ELF-1 (cell line): ENCODE results near the gene SASS6.
"Not testable (repeated sequence)": the region's sequence is repeated elsewhere in the genome, so short reads cannot be mapped to it uniquely, and the experiment has no call there.

Experiments
- DNase-seq: peaks from one replicate; pipeline ENCODE4 v3.0.0-alpha.2; 2016; ENCODE audit warnings: low read depth, low spot score

Gene SASS6

DNA sequence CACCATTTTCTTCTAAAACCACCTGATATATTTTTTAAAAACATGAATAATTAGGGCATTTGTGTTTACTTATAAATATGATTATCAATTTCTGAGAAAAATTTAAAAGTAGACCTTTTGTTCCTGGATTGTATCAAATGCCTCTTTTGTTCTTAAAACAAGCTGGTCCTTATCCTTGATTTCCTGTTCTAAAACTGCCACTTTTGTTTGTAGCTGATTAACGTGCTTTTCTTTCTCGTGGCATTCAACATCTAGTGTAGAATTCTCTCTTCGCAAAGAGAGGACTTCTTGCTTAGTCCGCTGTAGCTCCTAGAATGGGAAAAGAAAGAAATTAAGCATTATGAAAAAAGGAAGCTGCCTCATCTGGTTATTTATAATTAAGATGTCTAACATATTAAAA, 25.0 kb downstream of the SASS6 start:
- no peak for DNase-seq

DNA sequence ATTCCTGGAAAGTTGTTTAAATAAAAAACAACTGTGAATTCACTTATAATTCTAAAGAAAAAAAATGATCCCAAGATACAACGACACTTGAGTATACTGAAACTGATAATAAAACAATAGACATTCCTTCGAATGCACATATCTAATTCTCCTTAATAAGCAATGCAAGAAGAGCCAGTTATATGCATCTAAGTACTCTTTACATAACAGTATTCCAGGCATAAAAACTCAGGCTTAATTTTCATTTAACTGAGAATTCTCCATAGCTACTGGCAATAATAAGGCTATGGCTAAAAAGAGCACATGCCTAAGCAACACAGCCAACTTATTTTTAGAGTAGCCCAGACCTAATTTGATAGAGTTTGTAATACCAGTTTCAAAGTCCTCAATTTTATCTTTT, 31.2 kb downstream of the SASS6 start:
- no peak for DNase-seq

DNA sequence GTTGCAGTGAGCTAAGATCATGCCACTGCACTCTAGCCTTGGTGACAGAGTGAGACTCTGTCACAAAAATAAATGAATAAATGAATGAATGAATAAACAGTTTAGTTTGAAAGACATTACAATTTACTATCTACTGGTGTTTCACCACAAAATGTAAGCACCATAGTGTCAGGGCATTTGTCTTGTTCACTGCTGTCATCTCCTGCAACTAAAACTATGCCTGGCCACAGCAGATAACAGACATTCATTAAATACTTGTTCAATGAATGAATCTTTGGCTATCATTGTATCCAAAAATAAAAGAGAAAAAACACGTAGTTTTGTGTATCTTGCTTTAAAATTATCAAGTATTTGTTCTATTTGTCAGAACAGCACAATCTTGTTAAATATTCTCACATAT, 32.5 kb downstream of the SASS6 start:
- DNase-seq, result no peak

DNA sequence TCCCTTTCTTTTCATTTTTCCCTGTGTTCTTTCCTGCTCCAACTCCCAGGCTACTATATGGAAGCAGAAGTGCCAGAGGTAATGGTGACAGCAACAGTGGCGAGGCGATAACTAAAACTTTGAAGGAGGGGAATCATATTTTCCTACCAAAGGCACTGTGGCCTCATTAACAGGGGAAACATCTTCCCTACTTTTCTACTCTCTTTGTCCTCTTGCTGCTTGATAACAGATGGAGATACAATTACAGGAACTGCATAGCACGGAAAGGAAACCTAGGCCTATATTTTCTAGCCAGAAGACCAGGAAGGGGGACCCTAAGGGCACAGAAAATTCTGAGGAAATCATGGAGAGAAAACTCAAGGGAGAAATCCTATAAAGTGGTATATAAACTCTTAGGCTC, 42.3 kb downstream of the SASS6 start:
- DNase-seq, result no peak

DNA sequence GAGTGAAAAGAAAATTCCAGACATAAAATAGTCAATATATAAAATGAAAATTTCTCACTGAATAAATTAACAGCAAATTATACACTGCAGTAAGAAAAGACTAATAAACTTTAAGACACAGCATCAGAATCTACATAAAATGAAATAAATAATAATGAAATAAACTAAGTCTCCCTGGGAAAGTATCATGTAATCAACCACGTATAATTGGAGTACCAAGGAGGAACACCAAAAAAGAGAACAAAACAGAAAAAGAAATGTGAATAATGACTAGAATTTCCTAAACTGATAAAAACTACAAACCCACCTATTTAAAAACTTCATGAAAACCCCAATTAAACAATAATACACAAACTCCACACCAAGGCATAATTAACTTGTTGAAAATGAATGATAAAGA, 43.6 kb downstream of the SASS6 start:
- no peak for DNase-seq

DNA sequence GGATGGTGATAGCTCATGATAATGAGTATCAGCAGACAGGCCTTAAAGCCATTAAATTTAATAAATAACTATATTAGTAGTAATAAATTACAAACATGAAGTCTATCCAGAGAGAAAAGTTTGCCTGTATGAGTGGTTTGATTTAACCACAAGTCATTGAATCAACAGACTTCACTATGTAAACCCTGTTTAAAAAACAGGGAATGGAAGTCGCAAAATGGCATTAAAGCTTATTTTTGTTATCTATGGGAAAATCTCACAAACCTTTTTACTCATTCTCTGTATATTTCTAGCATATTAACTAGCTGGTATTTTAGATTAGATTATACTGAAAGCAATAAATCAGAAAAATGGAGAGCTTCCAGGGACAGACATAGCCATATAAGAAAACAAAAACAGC, 45.3 kb downstream of the SASS6 start:
- DNase-seq, result no peak

GRCh38 chr1:100080331-100080730, 52.4 kb downstream of the SASS6 start:
- no peak for DNase-seq

DNA sequence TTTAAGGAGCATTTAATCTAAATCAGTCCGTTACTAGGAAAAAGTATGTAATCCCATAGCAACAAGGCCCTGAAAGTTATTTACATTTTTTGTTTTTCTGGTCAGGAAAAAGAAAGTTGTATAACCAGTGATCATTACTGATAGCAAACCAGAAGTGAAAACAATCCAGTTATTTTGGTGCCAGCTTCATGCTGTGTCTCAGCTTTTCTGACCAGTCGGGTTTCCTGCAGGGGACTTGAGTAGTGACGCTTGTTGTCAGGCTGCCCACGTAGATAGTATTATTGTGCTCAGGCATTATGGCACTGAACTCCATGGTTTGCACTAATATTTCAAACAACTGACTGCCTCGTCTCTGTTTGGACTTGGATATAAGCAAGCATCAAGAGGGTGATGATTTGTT, 55.2 kb downstream of the SASS6 start:
- no peak for DNase-seq

GRCh38 chr1:100076744-100077143, 56.0 kb downstream of the SASS6 start:
- no peak for DNase-seq

DNA sequence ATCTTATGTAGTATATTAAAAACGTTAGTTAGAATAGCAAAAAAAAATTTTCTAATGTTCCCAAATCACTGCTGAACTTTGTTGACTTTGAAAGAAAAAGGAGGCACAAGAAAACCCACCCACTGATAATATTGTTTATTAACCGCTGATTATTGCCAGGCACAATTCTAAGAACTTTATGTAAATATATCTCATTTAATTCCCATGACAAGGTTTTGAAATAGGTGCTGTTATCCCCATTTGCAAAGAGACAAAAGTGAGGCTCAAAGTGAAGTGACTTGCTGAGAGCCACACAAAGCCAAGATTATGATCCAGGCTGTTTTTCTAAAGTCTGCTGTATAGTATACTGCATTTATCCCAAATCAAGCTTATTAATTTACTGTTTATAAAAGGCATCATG, 56.4 kb downstream of the SASS6 start:
- DNase-seq, result no peak

GRCh38 chr1:100075773-100076172, 57.0 kb downstream of the SASS6 start:
- no peak for DNase-seq

DNA sequence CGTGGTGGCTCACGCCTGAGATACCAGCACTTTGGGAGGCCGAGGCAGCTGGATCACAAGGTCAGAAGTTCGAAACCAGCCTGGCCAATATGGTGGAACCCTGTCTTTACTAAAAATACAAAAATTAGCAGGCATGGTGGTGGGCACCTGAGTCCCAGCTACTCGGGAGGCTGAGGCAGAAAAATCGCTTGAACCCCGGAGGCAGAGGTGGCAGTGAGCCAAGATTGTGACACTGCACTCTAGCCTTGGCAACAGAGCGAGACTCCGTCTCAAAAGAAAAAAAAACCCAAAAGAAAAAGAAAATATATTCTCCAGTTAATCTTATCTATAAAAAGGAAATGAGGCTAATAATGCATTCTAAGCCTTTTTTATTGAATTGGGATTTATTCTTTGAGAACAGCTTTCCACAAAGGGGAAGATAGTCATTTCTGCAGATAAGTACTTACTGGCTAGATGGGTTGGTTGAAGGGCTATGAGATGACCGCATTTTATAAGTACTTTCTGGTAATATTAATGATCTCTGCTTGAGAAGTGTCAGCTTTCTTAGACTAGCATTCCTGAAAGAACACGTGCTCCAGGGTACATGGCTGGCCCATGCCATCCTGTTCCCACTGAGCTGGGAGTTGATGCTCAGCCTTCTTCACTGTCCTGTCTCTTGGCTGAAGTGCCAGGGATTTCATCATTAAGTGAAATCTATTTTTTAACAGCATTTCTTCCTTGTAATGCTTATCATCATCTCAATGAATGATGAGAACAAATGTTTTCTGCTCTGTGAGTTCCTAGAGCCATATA, 57.9 kb downstream of the SASS6 start:
- DNase-seq, result no peak

DNA sequence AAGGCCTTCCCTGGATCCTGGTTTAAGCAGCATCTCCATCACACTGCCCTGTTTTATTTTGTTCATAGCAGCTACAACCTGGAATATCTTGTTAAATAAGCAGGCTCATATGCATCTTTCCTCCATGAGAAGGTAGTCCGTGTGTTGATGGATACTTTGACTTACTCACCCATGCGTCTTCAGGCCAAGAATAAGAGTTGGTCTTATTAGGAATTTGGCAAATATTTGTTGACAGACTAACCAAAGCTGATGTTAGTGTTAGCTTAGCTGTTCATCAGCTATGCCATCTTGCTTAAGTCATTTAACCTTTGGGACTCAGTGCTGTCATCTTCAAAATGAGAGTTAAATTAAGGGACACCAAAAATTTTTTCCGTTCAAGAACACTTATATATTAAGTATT, 59.2 kb downstream of the SASS6 start:
- DNase-seq, result no peak

DNA sequence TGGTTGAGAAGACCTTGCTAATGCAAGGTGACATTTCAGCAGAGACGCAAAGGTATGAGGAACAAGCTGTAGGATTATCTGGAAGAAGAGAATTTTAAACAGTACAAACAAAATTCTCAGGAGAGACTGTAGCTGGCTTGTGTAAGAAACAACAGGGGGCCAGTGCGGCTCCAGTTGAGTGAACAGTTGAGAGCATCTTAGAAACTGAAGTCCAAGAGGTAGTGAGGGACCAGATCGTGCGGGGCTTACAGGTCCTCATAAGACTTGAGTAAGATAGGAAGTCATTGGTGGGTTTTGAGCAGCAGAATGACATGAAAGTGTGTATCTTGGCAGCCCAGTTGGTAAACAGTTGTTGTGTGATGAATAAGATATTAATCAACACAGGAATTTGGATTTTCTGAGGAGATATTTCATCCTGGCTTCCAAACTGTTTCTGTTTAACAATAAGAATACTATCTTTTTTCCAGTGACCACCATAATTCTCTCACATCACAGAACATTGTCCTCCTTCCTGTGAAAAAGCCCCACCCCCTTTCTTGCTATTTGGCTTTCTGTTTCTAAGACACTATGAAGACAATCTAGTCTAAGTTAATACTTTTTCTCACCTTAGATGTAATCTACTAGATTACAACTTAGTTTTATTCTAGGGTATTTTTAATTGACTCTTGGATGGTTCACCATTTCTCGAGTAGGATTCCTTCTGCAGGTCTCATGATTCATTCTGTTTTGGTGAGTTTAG, 62.4 kb downstream of the SASS6 start:
- DNase-seq, result no peak

- no peak for DNase-seq
These were observed 66.8 kb downstream of the SASS6 start for GRCh38 chr1:100065969-100066227.

- DNase-seq, result no peak
These were observed 67.4 kb downstream of the SASS6 start for GRCh38 chr1:100065183-100065968.

- DNase-seq, result no peak
These were observed 71.0 kb downstream of the SASS6 start for GRCh38 chr1:100061681-100062080.

GRCh38 chr1:100053727-100054126, 79.0 kb downstream of the SASS6 start:
- no peak for DNase-seq

- DNase-seq, result no peak
These were observed 79.6 kb downstream of the SASS6 start for GRCh38 chr1:100053119-100053518.

GRCh38 chr1:100051893-100052292, 80.8 kb downstream of the SASS6 start:
- DNase-seq, result no peak

DNA sequence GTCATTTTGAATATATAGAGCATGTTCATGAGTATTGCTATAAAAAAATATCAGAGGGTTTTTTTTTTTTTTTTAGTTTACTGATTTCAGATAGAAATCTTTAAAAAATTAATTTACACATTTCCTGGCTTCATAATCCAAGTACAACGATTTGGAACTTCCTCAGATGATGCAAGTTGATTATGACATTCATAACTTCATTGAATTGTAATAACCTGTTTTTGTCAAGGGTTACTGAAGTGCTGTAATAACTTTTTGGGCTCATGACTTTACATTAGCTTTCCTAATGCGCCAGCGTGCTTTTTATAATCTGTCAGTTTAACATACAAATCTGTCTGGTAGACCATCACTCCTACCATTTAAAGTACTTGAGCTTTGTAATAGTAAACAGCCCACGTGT, 81.3 kb downstream of the SASS6 start:
- DNase-seq, result no peak

DNA sequence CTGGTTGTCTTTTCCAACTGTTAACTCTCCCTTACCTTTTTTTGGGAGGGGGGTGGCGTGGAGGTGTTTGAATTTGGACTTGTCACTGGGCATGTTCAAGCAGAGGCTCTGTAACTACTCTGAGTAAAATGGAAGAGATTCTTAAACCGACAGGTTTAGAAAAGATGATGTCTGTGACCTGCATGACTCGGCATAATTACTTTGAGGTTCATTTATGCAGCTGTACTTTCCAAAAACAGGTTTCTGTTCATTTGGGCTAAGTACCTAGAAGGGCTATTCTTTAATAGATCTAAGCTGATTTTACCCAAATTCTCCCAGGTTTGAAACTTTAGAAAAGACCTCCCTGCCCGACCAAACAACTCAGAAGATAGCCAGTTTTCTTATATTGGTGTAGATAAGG, 82.6 kb downstream of the SASS6 start:
- no peak for DNase-seq

DNA sequence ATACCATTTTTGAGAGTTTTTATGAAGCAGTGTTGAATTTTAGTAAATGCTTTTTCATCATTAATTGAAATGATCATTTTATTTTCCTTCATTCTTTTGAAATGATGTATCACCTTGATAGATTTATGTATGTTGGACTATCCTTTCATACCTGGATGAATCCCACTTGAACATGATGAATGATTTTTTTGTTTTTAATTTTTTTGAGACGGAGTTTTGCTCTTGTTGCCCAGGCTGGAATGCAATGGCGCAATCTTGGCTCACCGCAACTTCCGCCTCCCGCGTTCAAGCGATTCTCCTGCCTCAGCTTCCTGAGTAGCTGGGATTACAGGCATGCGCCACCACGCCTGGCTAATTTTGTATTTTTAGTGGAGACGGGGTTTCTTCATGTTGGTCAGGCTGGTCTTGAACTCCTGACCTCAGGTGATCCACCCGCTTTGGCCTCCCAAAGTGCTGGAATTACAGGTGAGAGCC, 85.5 kb downstream of the SASS6 start:
- not testable (repeated sequence) for DNase-seq
